Testis (tissue), 2 donors: ENCODE data around the gene ATP1A3.

Experiments
- POLR2A ChIP-seq: fragments of 450-650 bp; IDR thresholded peaks from one replicate; pipeline ENCODE4 v1.6.1; 2017; ENCODE audit warnings: antibody characterized with exemption, mild to moderate bottlenecking, moderate library complexity
- TF ChIP-seq, protein P1 (sequence below), 3 experiments: fragments of 450-650 bp in 2 of 3; fragments of 200-600 bp in 1 of 3; sonication (generic) in 1 of 3; IDR thresholded peaks; one replicate each; pipeline ENCODE4 v1.5.1; 2016 to 2019; ENCODE audit warnings: antibody characterized with exemption in 3 of 3, mild to moderate bottlenecking in 2 of 3, moderate library complexity in 1 of 3

DNA sequence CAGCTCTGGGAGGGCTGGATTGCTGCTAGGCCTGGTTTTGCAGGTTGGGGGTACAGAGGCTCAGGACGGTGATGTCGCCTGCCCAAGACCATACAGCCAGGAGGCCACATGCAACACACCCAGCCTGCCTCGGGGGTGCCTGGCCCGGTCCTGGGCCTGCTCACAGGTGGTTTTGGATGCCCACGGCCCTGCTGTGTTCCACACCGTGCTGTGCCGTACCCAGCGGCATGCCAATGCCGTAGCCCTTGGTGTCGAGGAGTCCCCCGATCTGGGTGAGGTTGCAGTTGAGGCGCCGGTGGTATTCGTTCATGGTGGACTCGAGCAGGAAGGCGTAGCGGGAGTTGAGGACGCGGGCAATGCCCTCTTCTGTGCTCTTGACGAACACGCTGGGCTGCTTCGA, 11.5 kb upstream of the ATP1A3 start:
- TF ChIP-seq POLR2A = no peak
- TF ChIP-seq, protein P1, sequence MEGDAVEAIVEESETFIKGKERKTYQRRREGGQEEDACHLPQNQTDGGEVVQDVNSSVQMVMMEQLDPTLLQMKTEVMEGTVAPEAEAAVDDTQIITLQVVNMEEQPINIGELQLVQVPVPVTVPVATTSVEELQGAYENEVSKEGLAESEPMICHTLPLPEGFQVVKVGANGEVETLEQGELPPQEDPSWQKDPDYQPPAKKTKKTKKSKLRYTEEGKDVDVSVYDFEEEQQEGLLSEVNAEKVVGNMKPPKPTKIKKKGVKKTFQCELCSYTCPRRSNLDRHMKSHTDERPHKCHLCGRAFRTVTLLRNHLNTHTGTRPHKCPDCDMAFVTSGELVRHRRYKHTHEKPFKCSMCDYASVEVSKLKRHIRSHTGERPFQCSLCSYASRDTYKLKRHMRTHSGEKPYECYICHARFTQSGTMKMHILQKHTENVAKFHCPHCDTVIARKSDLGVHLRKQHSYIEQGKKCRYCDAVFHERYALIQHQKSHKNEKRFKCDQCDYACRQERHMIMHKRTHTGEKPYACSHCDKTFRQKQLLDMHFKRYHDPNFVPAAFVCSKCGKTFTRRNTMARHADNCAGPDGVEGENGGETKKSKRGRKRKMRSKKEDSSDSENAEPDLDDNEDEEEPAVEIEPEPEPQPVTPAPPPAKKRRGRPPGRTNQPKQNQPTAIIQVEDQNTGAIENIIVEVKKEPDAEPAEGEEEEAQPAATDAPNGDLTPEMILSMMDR (IDR thresholded peaks at IDR 0.05) = no peak
